GM12891 (cell line): ENCODE data around the gene MRPS30.

ENCODE experiments used
- PAX5 ChIP-seq: IDR thresholded peaks from 2 replicates; pipeline ENCODE4 v1.6.1; 2011; ENCODE audit warnings: low read length, moderate library complexity, mild to moderate bottlenecking; ENCODE audit not compliant: insufficient read depth, severe bottlenecking
- POLR2A ChIP-seq: IDR thresholded peaks from 2 replicates; pipeline ENCODE4 v1.6.1; 2011; ENCODE audit warnings: low read depth, low read length, control low read depth
- POLR2AphosphoS5 ChIP-seq: IDR thresholded peaks from 2 replicates; pipeline ENCODE4 v1.6.1; 2011; ENCODE audit warnings: low read depth, low read length, control low read depth
- POU2F2 ChIP-seq: IDR thresholded peaks from 2 replicates; pipeline ENCODE4 v1.6.1; 2011; ENCODE audit warnings: low read depth, mild to moderate bottlenecking, control low read depth, low read length, moderate library complexity
- SPI1 ChIP-seq: IDR thresholded peaks from 2 replicates; pipeline ENCODE4 v1.6.1; 2011; ENCODE audit warnings: low read depth, low read length, control low read depth
- TAF1 ChIP-seq: IDR thresholded peaks from 2 replicates; pipeline ENCODE4 v1.6.1; 2011; ENCODE audit warnings: low read depth, low read length, control low read depth

DNA sequence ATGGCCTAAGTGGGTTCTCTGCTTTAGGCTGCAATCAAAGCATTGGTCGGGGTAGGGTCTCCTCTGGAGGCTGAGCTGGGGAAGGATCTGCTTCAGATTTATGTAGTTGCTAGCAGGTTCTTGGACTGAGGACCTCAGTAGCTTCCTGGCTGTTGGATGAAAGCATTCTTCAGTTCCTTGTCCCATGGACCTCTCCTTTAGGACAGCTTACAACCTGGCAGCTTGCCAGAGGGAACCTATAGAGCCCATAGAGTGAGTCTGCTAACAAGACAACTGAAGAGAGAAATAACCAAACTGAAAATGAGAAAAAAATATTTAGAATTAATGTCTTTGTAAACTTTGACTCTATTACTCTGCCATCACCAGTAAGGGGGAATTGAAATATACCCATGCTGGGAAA lies 12.4 kb downstream of the MRPS30 start:
- no peak for TF ChIP-seq POLR2A
- TF ChIP-seq TAF1 = no peak
- TF ChIP-seq POLR2AphosphoS5 = no peak
- TF ChIP-seq SPI1 = no peak
- TF ChIP-seq POU2F2 = no peak
- TF ChIP-seq PAX5 = no peak
